ENCODE data around the gene SOX13.

Gene SOX13

DNA sequence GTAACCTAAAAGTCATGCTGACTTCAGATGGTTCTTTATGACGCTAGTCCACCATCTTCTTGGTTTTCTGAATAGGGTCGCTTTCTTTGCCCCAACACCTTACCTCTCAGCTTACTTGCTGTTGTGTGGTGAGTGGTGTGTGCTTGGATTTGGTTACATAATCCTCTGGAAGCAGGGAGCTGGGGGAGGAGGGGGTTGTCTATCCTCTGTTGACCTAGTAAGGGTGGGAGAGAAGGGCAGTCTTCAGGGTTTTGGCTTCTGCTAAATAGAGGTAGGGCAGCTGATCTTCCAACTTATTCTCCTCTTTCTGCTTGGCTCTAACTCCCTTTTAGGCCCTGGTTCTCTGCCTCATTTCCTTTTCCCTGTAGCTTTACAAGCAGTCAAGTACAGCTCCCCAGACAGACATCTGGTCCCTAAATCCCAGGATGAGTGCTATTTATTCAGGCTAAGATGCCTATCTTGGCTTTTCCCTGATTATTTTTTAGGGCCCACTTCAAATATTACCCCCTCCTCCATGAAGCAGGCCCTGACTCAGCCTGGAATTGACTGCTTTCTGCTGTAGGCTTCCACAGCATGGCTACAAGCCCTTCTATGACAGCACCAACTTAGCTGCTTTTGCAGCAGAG is 99.6 kb downstream of the SOX13 start:
- H3K27ac Mint-ChIP-seq: no peak overlapping the region
- ATAC-seq (replicated peaks) (no peak), DNase-seq (no peak)
- peaks cover 0 to 15% of the 10 kb centered on the region in 2 donors for H3K27me3 Mint-ChIP-seq
- H3K4me3 Mint-ChIP-seq: no peak overlapping the region
- H3K4me1 Mint-ChIP-seq (ENCODE audit: low read depth in 2 of 2): no peaks in the 10 kb centered on the region
- peaks cover 0 to 6% of the 10 kb centered on the region in 2 donors for H3K9me3 Mint-ChIP-seq
- H3K36me3 Mint-ChIP-seq (ENCODE audit: insufficient read depth): no peaks in the 10 kb centered on the region

DNA sequence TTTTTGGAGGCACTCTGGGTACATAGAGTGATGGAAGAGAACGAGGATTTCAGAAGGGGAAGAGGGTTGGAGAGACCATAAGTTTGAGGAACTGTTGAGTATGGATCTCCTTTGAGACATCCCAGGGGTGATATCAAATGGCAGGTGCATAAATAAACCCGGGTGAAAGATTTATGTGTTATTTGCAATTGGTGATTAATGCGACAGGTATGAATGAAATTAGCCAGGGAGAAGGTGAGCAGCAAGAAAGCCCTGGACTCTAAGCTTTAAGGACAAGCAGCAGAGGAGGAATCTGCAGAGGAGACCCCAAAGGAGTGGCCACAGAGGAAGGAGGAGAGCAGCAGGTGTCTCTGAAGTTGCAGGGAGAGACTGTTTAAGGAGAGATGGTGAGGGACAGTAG is 102.0 kb downstream of the SOX13 start:
- H3K4me3 Mint-ChIP-seq: no peak overlapping the region
- ATAC-seq (replicated peaks): no peak
- DNase-seq: no peak
- H3K4me1 Mint-ChIP-seq (ENCODE audit: low read depth in 2 of 2): no peaks in the 10 kb centered on the region
- no peaks in the 10 kb centered on the region for H3K36me3 Mint-ChIP-seq (ENCODE audit: insufficient read depth)
- peaks cover 0 to 15% of the 10 kb centered on the region in 2 donors for H3K27me3 Mint-ChIP-seq
- H3K9me3 Mint-ChIP-seq: peaks cover 0 to 6% of the 10 kb centered on the region in 2 donors
- no peak overlapping the region for H3K27ac Mint-ChIP-seq

DNA sequence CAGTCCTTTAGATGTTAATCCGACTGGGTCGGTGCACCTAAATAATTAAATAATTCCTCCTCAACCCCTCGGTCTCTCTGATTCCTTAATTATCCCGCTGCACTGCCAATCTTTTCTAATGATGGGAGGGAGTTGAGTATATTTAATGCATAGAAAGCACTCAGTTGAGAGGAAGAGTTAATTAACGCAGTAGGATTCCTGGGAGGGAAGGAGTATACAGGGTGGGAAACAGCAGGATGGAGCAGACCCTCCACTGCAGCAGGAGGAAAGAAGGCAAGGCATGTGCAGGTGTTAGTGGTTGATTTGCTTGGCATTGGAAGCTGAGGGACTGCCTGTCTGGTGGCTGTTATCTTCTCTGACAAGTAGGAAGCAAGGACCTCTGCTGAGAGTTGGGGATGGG is 103.1 kb downstream of the SOX13 start:
- no peaks in the 10 kb centered on the region for H3K36me3 Mint-ChIP-seq (ENCODE audit: insufficient read depth)
- no peaks in the 10 kb centered on the region for H3K4me1 Mint-ChIP-seq (ENCODE audit: low read depth in 2 of 2)
- no peak for ATAC-seq (replicated peaks)
- H3K9me3 Mint-ChIP-seq: peaks cover 0 to 4% of the 10 kb centered on the region in 2 donors
- H3K27me3 Mint-ChIP-seq: peaks cover 0 to 15% of the 10 kb centered on the region in 2 donors
- H3K27ac Mint-ChIP-seq: no peak overlapping the region
- no peak for DNase-seq
- H3K4me3 Mint-ChIP-seq: no peak overlapping the region

DNA sequence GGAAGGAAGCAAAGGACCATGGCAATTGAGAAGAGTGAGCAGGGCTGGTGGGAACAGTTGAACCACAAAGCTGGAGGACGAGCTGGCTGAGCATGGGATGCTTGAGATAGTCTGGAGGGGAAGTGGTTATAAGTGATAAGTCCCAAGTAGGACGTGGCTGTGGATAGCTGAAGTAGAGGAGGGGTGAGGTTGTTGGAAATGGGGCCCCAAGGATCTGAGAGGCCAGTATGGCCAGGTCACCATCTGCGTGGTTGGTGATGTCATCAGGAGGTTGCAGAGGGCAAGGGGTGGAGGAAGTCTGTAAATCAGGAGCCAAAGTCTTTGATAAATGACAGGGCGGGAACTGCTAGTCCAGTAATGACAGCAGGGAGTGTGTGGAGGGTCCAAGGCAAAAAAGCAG is 104.2 kb downstream of the SOX13 start:
- no peaks in the 10 kb centered on the region for H3K36me3 Mint-ChIP-seq (ENCODE audit: insufficient read depth)
- H3K4me1 Mint-ChIP-seq (ENCODE audit: low read depth in 2 of 2): no peaks in the 10 kb centered on the region
- no peak overlapping the region for H3K4me3 Mint-ChIP-seq
- no peak for DNase-seq
- H3K27ac Mint-ChIP-seq: no peak overlapping the region
- peaks cover 0 to 15% of the 10 kb centered on the region in 2 donors for H3K27me3 Mint-ChIP-seq
- peaks cover 0 to 1% of the 10 kb centered on the region in 2 donors for H3K9me3 Mint-ChIP-seq
- ATAC-seq (replicated peaks): no peak

Measured in effector memory CD8-positive, alpha-beta T cell (primary cell).